GM10248 (cell line): ENCODE measurements around the gene AIDA.

Experiments used
- CTCF ChIA-PET: fragments of 300-600 bp; sonication (Branson Sonifier 250); formaldehyde crosslinking; extraction: SDS; loops from one replicate; lab custom pipeline; 2021; ENCODE audit warnings: antibody characterized with exemption; lab: Yijun Ruan, JAX
- POLR2A ChIA-PET: fragments of 350-650 bp; sonication (Branson Sonifier 250); formaldehyde crosslinking; extraction: SDS; loops from one replicate; lab custom pipeline; 2020; ENCODE audit warnings: antibody characterized with exemption; lab: Yijun Ruan, JAX
- DNase-seq: peaks from one replicate; pipeline ENCODE4 v3.0.0; 2012; ENCODE audit errors: extremely low spot score
- CTCF ChIP-seq: IDR thresholded peaks from 2 replicates; pipeline ENCODE4 v1.5.1; 2012; ENCODE audit warnings: mild to moderate bottlenecking, low read depth; ENCODE audit errors: extremely low read depth, missing control alignments, control extremely low read depth

AIDA gene

GRCh38 chr1:222634180-222635013 lies 77.9 kb downstream of the AIDA start:
- CTCF ChIA-PET, result interaction anchor here (0.6 to 5.8 kb wide), 38 partner anchors 10 to 711 kb away, joined by 3 to 90 read pairs (median 4); partner anchors contain the start of genes FAM177B and TAF1A
- peak; percentile 80 for TF ChIP-seq CTCF
- POLR2A ChIA-PET, result interaction anchor here (0.5 to 1.5 kb wide), 2 partner anchors 10 to 1776 kb away, joined by 3 to 4 read pairs; no protein-coding TSS in a partner anchor
- DNase-seq, result peak; percentile 65

- POLR2A ChIA-PET, result no interaction called here
- TF ChIP-seq CTCF, result no peak
- no peak for DNase-seq
- CTCF ChIA-PET, result interaction anchor here (1.4 to 5.8 kb wide), 2 partner anchors 10 to 168 kb away, joined by 10 to 90 read pairs; no protein-coding TSS in a partner anchor
Measured at GRCh38 chr1:222632749-222633148, 79.5 kb downstream of the AIDA start.

GRCh38 chr1:222631611-222632208 lies 80.6 kb downstream of the AIDA start:
- ChIA-PET CTCF (interaction anchor here (1.4 to 5.8 kb wide), 2 partner anchors 9 to 166 kb away, joined by 10 to 90 read pairs; no protein-coding TSS in a partner anchor), POLR2A (no interaction called here)
- no peak for TF ChIP-seq CTCF
- no peak for DNase-seq

GRCh38 chr1:222629921-222630535 lies 82.3 kb downstream of the AIDA start:
- no peak for DNase-seq
- CTCF ChIA-PET, result no interaction called here
- no peak for TF ChIP-seq CTCF
- POLR2A ChIA-PET, result no interaction called here

- TF ChIP-seq CTCF, result no peak
- ChIA-PET CTCF (interaction anchor here (1.2 to 8.7 kb wide), 2 partner anchors 7 to 162 kb away, joined by 3 to 90 read pairs; no protein-coding TSS in a partner anchor), POLR2A (no interaction called here)
- DNase-seq, result no peak
Measured at GRCh38 chr1:222627232-222627631, 85.1 kb downstream of the AIDA start.

- CTCF ChIA-PET, result interaction anchor here (1.1 to 8.7 kb wide), 4 partner anchors 10 to 168 kb away, joined by 3 to 90 read pairs (median 6); no protein-coding TSS in a partner anchor
- no peak for DNase-seq
- no peak for TF ChIP-seq CTCF
- POLR2A ChIA-PET, result no interaction called here
Measured at GRCh38 chr1:222624214-222624613, 88.1 kb downstream of the AIDA start.
